HCT116 (cell line): ENCODE results near the gene SYCE1L. TPM values are rescaled to one million over a fixed set of nuclear protein-coding genes. Genes with fewer than 3 reads are reported as not detected.

ENCODE experiments used
- ATAC-seq: fragments of 200-7000 bp; cut with Tn5 transposase; 2 replicates; pipeline ENCODE4 v1.9.1; 2020; ENCODE audit warnings: mild to moderate bottlenecking, moderate library complexity
- BruUV-seq: library from RNA; stranded (reverse); fragments of 400-500 nt; replicated peaks from 2 replicates; lab custom pipeline; 2021; lab: Mats Ljungman, UMichigan
- CTCF ChIA-PET: fragments of 300-600 bp; sonication (Branson Sonifier 250); formaldehyde crosslinking; loops from one replicate; lab custom pipeline; 2021; ENCODE audit warnings: antibody characterized with exemption; lab: Charles Lee
- POLR2A ChIA-PET: fragments of 300-600, 350-600 bp; sonication (Branson Sonifier 250); formaldehyde crosslinking; loops from one replicate; lab custom pipeline; 2021; ENCODE audit warnings: antibody characterized with exemption; lab: Charles Lee
- RAD21 ChIA-PET, 2 experiments: fragments of 300-600 bp; sonication (Branson Sonifier 250); formaldehyde crosslinking; loops; one replicate each; lab custom pipeline; 2023; ENCODE audit warnings: low total read pairs in 2 of 2; ENCODE audit not compliant: uncharacterized antibody in 2 of 2, unreplicated experiment in 2 of 2, low non-redundant PET in 1 of 2; lab: Charles Lee
- DNase-seq: peaks from one replicate; pipeline ENCODE4 v3.0.0-alpha.2; 2010; ENCODE audit warnings: low read depth, low spot score
- H2AFZ ChIP-seq: fragments of 200-600 bp; shearing (Covaris generic), sonication (generic); 2 replicates; pipeline ENCODE4 v1.6.1; 2017; ENCODE audit warnings: low read depth, mixed run types, mixed read lengths, antibody characterized with exemption, low read length; ENCODE audit not compliant: poor library complexity, severe bottlenecking
- H3K27ac ChIP-seq: 2 replicates; pipeline ENCODE4 v1.5.1; 2012; ENCODE audit warnings: low read depth, low read length
- H3K27me3 ChIP-seq: fragments of 200-600 bp; sonication (generic); 2 replicates; pipeline ENCODE4 v1.6.1; 2016; ENCODE audit warnings: mixed run types, low read length, mixed read lengths; ENCODE audit not compliant: insufficient read depth
- H3K36me3 ChIP-seq, 2 experiments: fragments of 200-500 bp in 1 of 2; fragments of 200-600 bp in 1 of 2; sonication (Bioruptor generic) in 1 of 2; sonication (generic) in 1 of 2; 2 replicates each; pipeline versions ENCODE4 v1.5.1 to v1.6.1; 2014 to 2016; ENCODE audit warnings: low read length in 2 of 2, inconsistent platforms in 1 of 2, mixed read lengths in 1 of 2, mixed run types in 1 of 2; ENCODE audit not compliant: insufficient read depth in 2 of 2, control insufficient read depth in 1 of 2
- H3K4me1 ChIP-seq, 2 experiments: fragments of 200-600 bp in 1 of 2; sonication (generic) in 1 of 2; 2 replicates each; pipeline versions ENCODE4 v1.5.1 to v1.6.1; 2012 to 2017; ENCODE audit warnings: low read length in 2 of 2, inconsistent platforms in 1 of 2, mild to moderate bottlenecking in 1 of 2, mixed read lengths in 1 of 2, mixed run types in 1 of 2, moderate library complexity in 1 of 2; ENCODE audit not compliant: insufficient read depth in 2 of 2, control insufficient read depth in 1 of 2
- H3K4me2 ChIP-seq: fragments of 200-600 bp; sonication (generic); 2 replicates; pipeline ENCODE4 v1.6.1; 2017; ENCODE audit warnings: mixed run types, low read length, mixed read lengths
- H3K4me3 ChIP-seq, 2 experiments: fragments of 200-600 bp in 1 of 2; sonication (generic) in 1 of 2; replicated peaks in 1 of 2; 2 replicates each; pipeline ENCODE4 v1.5.1; 2011 to 2016; ENCODE audit warnings: low read length in 2 of 2, control low read depth in 1 of 2, low read depth in 1 of 2, mild to moderate bottlenecking in 1 of 2, mixed read lengths in 1 of 2, mixed run types in 1 of 2
- H3K79me2 ChIP-seq: fragments of 200-600 bp; sonication (generic); 2 replicates; pipeline ENCODE4 v1.6.1; 2017; ENCODE audit warnings: mild to moderate bottlenecking, mixed run types, low read length, moderate library complexity, mixed read lengths; ENCODE audit not compliant: insufficient read depth
- H3K9ac ChIP-seq: fragments of 200-600 bp; sonication (generic); 2 replicates; pipeline ENCODE4 v1.6.1; 2016; ENCODE audit warnings: low read length, mixed read lengths
- H3K9me2 ChIP-seq: fragments of 200-600 bp; sonication (generic), shearing (Covaris generic); 2 replicates; pipeline ENCODE4 v1.6.1; 2017; ENCODE audit warnings: mixed run types, mild to moderate bottlenecking, moderate library complexity; ENCODE audit not compliant: insufficient read depth
- H3K9me3 ChIP-seq, 2 experiments: fragments of 200-500 bp in 1 of 2; fragments of 200-600 bp in 1 of 2; sonication (Bioruptor generic) in 1 of 2; sonication (generic) in 1 of 2; 2 replicates each; pipeline ENCODE4 v1.6.1; 2014 to 2017; ENCODE audit warnings: low read length in 2 of 2, mixed read lengths in 2 of 2, inconsistent platforms in 1 of 2, low read depth in 1 of 2, mild to moderate bottlenecking in 1 of 2, mixed run types in 1 of 2, moderate library complexity in 1 of 2; ENCODE audit not compliant: control insufficient read depth in 1 of 2, insufficient read depth in 1 of 2
- H4K20me1 ChIP-seq: fragments of 200-600 bp; sonication (generic), shearing (Covaris generic); 2 replicates; pipeline ENCODE4 v1.6.1; 2017; ENCODE audit warnings: mixed run types, mild to moderate bottlenecking, moderate library complexity; ENCODE audit not compliant: insufficient read depth
- ATF3 ChIP-seq: IDR thresholded peaks from 2 replicates; pipeline ENCODE4 v1.6.1; 2012
- CBX3 ChIP-seq: IDR thresholded peaks from 2 replicates; pipeline ENCODE4 v1.6.1; 2012; ENCODE audit warnings: low read depth
- CEBPB ChIP-seq: IDR thresholded peaks from 2 replicates; pipeline ENCODE4 v1.6.1; 2012; ENCODE audit warnings: low read depth
- CTCF ChIP-seq, 3 experiments: fragments of 200-600 bp in 1 of 3; sonication (generic) in 1 of 3; IDR thresholded peaks in 2 of 3; conservative IDR thresholded peaks in 1 of 3; 2 replicates each; pipeline ENCODE4 v1.5.1; 2012 to 2017; ENCODE audit warnings: low read depth in 2 of 3, low read length in 2 of 3, antibody characterized with exemption in 1 of 3, borderline replicate concordance in 1 of 3, control low read depth in 1 of 3, mild to moderate bottlenecking in 1 of 3, mixed read lengths in 1 of 3, mixed run types in 1 of 3, moderate library complexity in 1 of 3; ENCODE audit not compliant: insufficient read depth in 1 of 3
- EGR1 ChIP-seq: IDR thresholded peaks from 2 replicates; pipeline ENCODE4 v1.6.1; 2012; ENCODE audit warnings: low read depth
- EZH2phosphoT487 ChIP-seq: fragments of 200-600 bp; IDR thresholded peaks from 2 replicates; pipeline ENCODE4 v1.6.1; 2018; ENCODE audit warnings: antibody characterized with exemption, borderline replicate concordance
- JUND ChIP-seq: IDR thresholded peaks from 2 replicates; pipeline ENCODE4 v1.6.1; 2012
- MAX ChIP-seq: IDR thresholded peaks from 2 replicates; pipeline ENCODE4 v1.6.1; 2012
- POLR2A ChIP-seq: IDR thresholded peaks from 2 replicates; pipeline ENCODE4 v1.7.0; 2011; ENCODE audit warnings: borderline replicate concordance; ENCODE audit not compliant: insufficient read depth, insufficient read length; ENCODE audit errors: extremely low read depth
- POLR2AphosphoS5 ChIP-seq: IDR thresholded peaks from 2 replicates; pipeline ENCODE4 v1.6.1; 2011; ENCODE audit warnings: mild to moderate bottlenecking, low read depth, low read length, moderate library complexity
- SP1 ChIP-seq: IDR thresholded peaks from 2 replicates; pipeline ENCODE4 v1.6.1; 2012; ENCODE audit warnings: low read depth
- TCF7L2 ChIP-seq: IDR thresholded peaks from 2 replicates; pipeline ENCODE4 v1.7.0; 2011; ENCODE audit warnings: borderline replicate concordance, inconsistent platforms; ENCODE audit not compliant: insufficient read depth, insufficient read length; ENCODE audit errors: extremely low read depth
- YY1 ChIP-seq: IDR thresholded peaks from 2 replicates; pipeline ENCODE4 v1.6.1; 2011; ENCODE audit warnings: low read length, low read depth, moderate library complexity, mild to moderate bottlenecking; ENCODE audit not compliant: insufficient replicate concordance; ENCODE audit errors: extremely low read depth
- ZNF274 ChIP-seq: fragments of 200-500 bp; sonication (Bioruptor generic); IDR thresholded peaks from 2 replicates; pipeline ENCODE4 v1.6.1; 2014; ENCODE audit warnings: mild to moderate bottlenecking, low read depth, low read length, inconsistent platforms
- intact Hi-C: fragments of 100-400 bp; cut with micrococcal nuclease; formaldehyde crosslinking; loops from 2 replicates; pipeline ENCODE4 v1.10.0; 2022
- total RNA-seq: library from RNA; stranded (reverse); gene quantifications from one replicate; pipeline ENCODE4 v1.2.1, GENCODE V29; 2021; ENCODE audit not compliant: unreplicated experiment

The SYCE1L gene
- total RNA-seq, 1 experiment from 2014 or later, result 25.7 TPM

GRCh38 chr16:77166726-77167125 is 32.5 kb upstream of the SYCE1L start:
- H3K9me2 ChIP-seq, result no peaks in the 10 kb centered on the region
- no peak for ATAC-seq
- H3K27me3 ChIP-seq, result peaks cover 37% of the 10 kb centered on the region
- H4K20me1 ChIP-seq, result no peaks in the 10 kb centered on the region
- CTCF ChIA-PET, result no interaction called here
- intact Hi-C loops, result loop anchor here (5.0 kb wide), 1 partner anchor 1264 kb away; no protein-coding TSS in a partner anchor
- no peaks in the 10 kb centered on the region for H3K4me1 ChIP-seq
- H3K79me2 ChIP-seq, result no peaks in the 10 kb centered on the region
- H2AFZ ChIP-seq, result no peak overlapping the region
- no peak for DNase-seq
- POLR2A ChIA-PET, result no interaction called here
- H3K4me3 ChIP-seq, result no peak overlapping the region
- H3K4me2 ChIP-seq, result no peak overlapping the region
- BruUV-seq, result no TSS peak
- no peak overlapping the region for H3K27ac ChIP-seq
- H3K36me3 ChIP-seq, result no peaks in the 10 kb centered on the region
- TF ChIP-seq EZH2phosphoT487 (no peak), YY1 (no peak), TCF7L2 (no peak), JUND (no peak), POLR2A (no peak), CBX3 (no peak), ZNF274 (no peak), EGR1 (no peak), SP1 (no peak), ATF3 (no peak), POLR2AphosphoS5 (no peak), MAX (no peak), CTCF (IDR thresholded peaks at IDR 0.05 in 2 of 3, conservative IDR thresholded peaks at IDR 0.05 in 1 of 3; ENCODE audit: borderline replicate concordance in 1 of 3, insufficient read depth in 1 of 3, low read depth in 2 of 3, low read length in 2 of 3) (no peak), CEBPB (no peak)
- H3K9me3 ChIP-seq, result no peaks in the 10 kb centered on the region
- RAD21 ChIA-PET, result no interaction called here
- H3K9ac ChIP-seq, result no peak overlapping the region
